Trophoblast cell (in vitro differentiated cells and primary cell): ENCODE data around the gene SEL1L.
A peak's percentile ranks its signal among the peaks of the same experiment; 100 is the strongest.

Source experiments
- DNase-seq, 2 donors: peaks; one replicate each; pipeline ENCODE4 v3.0.0-alpha.2; 2016
- H2AFZ ChIP-seq: 2 replicates; pipeline ENCODE4 v1.6.1; 2013; ENCODE audit warnings: low read length, moderate library complexity, mild to moderate bottlenecking; ENCODE audit not compliant: insufficient read depth, poor library complexity
- H2AK5ac ChIP-seq: 2 replicates; pipeline ENCODE4 v1.6.1; 2013; ENCODE audit warnings: mild to moderate bottlenecking, low read length
- H2BK120ac ChIP-seq: 2 replicates; pipeline ENCODE4 v1.6.1; 2013; ENCODE audit warnings: low read length, mild to moderate bottlenecking, moderate library complexity; ENCODE audit not compliant: insufficient read depth, poor library complexity
- H2BK12ac ChIP-seq: 2 replicates; pipeline ENCODE4 v1.6.1; 2013; ENCODE audit warnings: mild to moderate bottlenecking, low read length, moderate library complexity
- H2BK5ac ChIP-seq: 2 replicates; pipeline ENCODE4 v1.6.1; 2013; ENCODE audit warnings: low read length, low read depth, moderate library complexity, mild to moderate bottlenecking; ENCODE audit not compliant: poor library complexity
- H3K14ac ChIP-seq: 2 replicates; pipeline ENCODE4 v1.6.1; 2013; ENCODE audit warnings: mild to moderate bottlenecking, low read length
- H3K18ac ChIP-seq: 2 replicates; pipeline ENCODE4 v1.6.1; 2013; ENCODE audit warnings: mild to moderate bottlenecking, low read length
- H3K23ac ChIP-seq: 2 replicates; pipeline ENCODE4 v1.6.1; 2013; ENCODE audit warnings: low read length
- H3K27ac ChIP-seq: 2 replicates; pipeline ENCODE4 v1.5.1; 2013; ENCODE audit warnings: low read depth, mild to moderate bottlenecking, inconsistent platforms, low read length, moderate library complexity
- H3K27me3 ChIP-seq: 2 replicates; pipeline ENCODE4 v1.6.1; 2013; ENCODE audit warnings: inconsistent platforms, mild to moderate bottlenecking, low read length, moderate library complexity; ENCODE audit not compliant: insufficient read depth
- H3K36me3 ChIP-seq, 2 experiments: 1 replicate in 1 of 2; 2 replicates in 1 of 2; pipeline ENCODE4 v1.6.1; 2013; ENCODE audit warnings: low read length in 2 of 2, mild to moderate bottlenecking in 2 of 2, moderate library complexity in 1 of 2; ENCODE audit not compliant: insufficient read depth in 2 of 2, control insufficient read depth in 1 of 2
- H3K4ac ChIP-seq: 2 replicates; pipeline ENCODE4 v1.6.1; 2013; ENCODE audit warnings: low read depth, mild to moderate bottlenecking, low read length, moderate library complexity
- H3K4me1 ChIP-seq, 2 experiments: 1 replicate in 1 of 2; 2 replicates in 1 of 2; pipeline ENCODE4 v1.6.1; 2013; ENCODE audit warnings: low read length in 2 of 2, mild to moderate bottlenecking in 2 of 2, moderate library complexity in 1 of 2; ENCODE audit not compliant: insufficient read depth in 2 of 2, control insufficient read depth in 1 of 2
- H3K4me2 ChIP-seq: 2 replicates; pipeline ENCODE4 v1.6.1; 2013; ENCODE audit warnings: inconsistent platforms, mild to moderate bottlenecking, low read length, moderate library complexity
- H3K4me3 ChIP-seq: 2 replicates; pipeline ENCODE4 v1.5.1; 2013; ENCODE audit warnings: mild to moderate bottlenecking, low read depth, low read length, inconsistent platforms
- H3K79me1 ChIP-seq: one replicate; pipeline ENCODE4 v1.6.1; 2013; ENCODE audit warnings: low read length
- H3K79me2 ChIP-seq: 2 replicates; pipeline ENCODE4 v1.6.1; 2013; ENCODE audit warnings: low read length, mild to moderate bottlenecking; ENCODE audit not compliant: control insufficient read depth, insufficient read depth, poor library complexity
- H3K9ac ChIP-seq: 2 replicates; pipeline ENCODE4 v1.6.1; 2013; ENCODE audit warnings: mild to moderate bottlenecking, low read length
- H3K9me3 ChIP-seq: 2 replicates; pipeline ENCODE4 v1.6.1; 2013; ENCODE audit warnings: low read depth, mild to moderate bottlenecking, control low read depth, inconsistent platforms, low read length; ENCODE audit not compliant: insufficient read depth
- H4K12ac ChIP-seq: 2 replicates; pipeline ENCODE4 v1.6.1; 2013; ENCODE audit warnings: low read depth, mild to moderate bottlenecking, low read length, moderate library complexity
- H4K8ac ChIP-seq: 2 replicates; pipeline ENCODE4 v1.6.1; 2013; ENCODE audit warnings: low read depth, mild to moderate bottlenecking, low read length, moderate library complexity
- H4K91ac ChIP-seq: one replicate; pipeline ENCODE4 v1.6.1; 2013; ENCODE audit warnings: low read depth, mild to moderate bottlenecking, low read length, moderate library complexity
- WGBS: extraction: QIAGEN DNeasy Blood & Tissue Kit; methylation state at CpG from one replicate; pipeline ENCODE4 v1.1.7; 2013; ENCODE audit warnings: missing lambda C conversion rate; ENCODE audit not compliant: insufficient read length, insufficient coverage; ENCODE audit errors: extremely low coverage; 5-methylcytosine and 5-hydroxymethylcytosine counted together

SEL1L gene

GRCh38 chr14:81567302-81567701 is 33.6 kb upstream of the SEL1L start:
- no CpG with 5 or more reads among the region's 6 CpGs for WGBS
- no peaks in the 10 kb centered on the region for H3K4me1 ChIP-seq

GRCh38 chr14:81565441-81566290 is 32.0 kb upstream of the SEL1L start:
- H3K4me3 ChIP-seq: no peak overlapping the region
- H3K18ac ChIP-seq: no peak overlapping the region
- no peak overlapping the region for H3K23ac ChIP-seq
- H3K14ac ChIP-seq: no peak overlapping the region
- H4K91ac ChIP-seq: no peak overlapping the region
- no peaks in the 10 kb centered on the region for H3K9me3 ChIP-seq
- H3K9ac ChIP-seq: no peak overlapping the region
- no peaks in the 10 kb centered on the region for H3K36me3 ChIP-seq
- WGBS: no CpG with 5 or more reads among the region's 7 CpGs
- H3K79me1 ChIP-seq: no peaks in the 10 kb centered on the region
- no peak overlapping the region for H3K4ac ChIP-seq
- H2BK120ac ChIP-seq: no peak overlapping the region
- no peak overlapping the region for H3K27ac ChIP-seq
- H3K4me2 ChIP-seq: no peak overlapping the region
- no peak overlapping the region for H2AFZ ChIP-seq
- H2AK5ac ChIP-seq: no peak overlapping the region
- no peak overlapping the region for H4K12ac ChIP-seq
- no peaks in the 10 kb centered on the region for H3K79me2 ChIP-seq
- no peaks in the 10 kb centered on the region for H3K27me3 ChIP-seq
- H2BK5ac ChIP-seq: no peak overlapping the region
- H4K8ac ChIP-seq: no peak overlapping the region
- DNase-seq: peak in 1 of 2 donors; percentile 32
- H3K4me1 ChIP-seq: no peaks in the 10 kb centered on the region
- H2BK12ac ChIP-seq: no peak overlapping the region

More at GRCh38 chr14:81567302-81567701, 33.6 kb upstream of the SEL1L start:
- Histone ChIP-seq H2BK120ac (no peak overlapping the region), H3K14ac (no peak overlapping the region), H3K79me1 (no peaks in the 10 kb centered on the region), H3K4me2 (no peak overlapping the region), H2AFZ (no peak overlapping the region), H3K4me3 (no peak overlapping the region), H3K4ac (no peak overlapping the region), H3K9me3 (no peaks in the 10 kb centered on the region), H4K8ac (no peak overlapping the region), H3K27ac (no peak overlapping the region), H3K23ac (no peak overlapping the region), H4K91ac (no peak overlapping the region), H2AK5ac (no peak overlapping the region), H4K12ac (no peak overlapping the region), H3K36me3 (no peaks in the 10 kb centered on the region), H2BK5ac (no peak overlapping the region), H2BK12ac (no peak overlapping the region), H3K27me3 (no peaks in the 10 kb centered on the region), H3K79me2 (no peaks in the 10 kb centered on the region), H3K18ac (no peak overlapping the region), H3K9ac (peak overlapping the region; percentile 46)
- DNase-seq: no peak

GRCh38 chr14:81562818-81563217 is 29.2 kb upstream of the SEL1L start:
- no peak overlapping the region for H3K4ac ChIP-seq
- H2BK5ac ChIP-seq: no peak overlapping the region
- H2BK120ac ChIP-seq: no peak overlapping the region
- no peaks in the 10 kb centered on the region for H3K4me1 ChIP-seq
- H3K4me3 ChIP-seq: no peak overlapping the region
- no peak overlapping the region for H4K8ac ChIP-seq
- H3K4me2 ChIP-seq: no peak overlapping the region
- H2AK5ac ChIP-seq: no peak overlapping the region
- H3K18ac ChIP-seq: no peak overlapping the region
- H3K9me3 ChIP-seq: no peaks in the 10 kb centered on the region
- no peak overlapping the region for H2BK12ac ChIP-seq
- H2AFZ ChIP-seq: no peak overlapping the region
- no peak overlapping the region for H4K91ac ChIP-seq
- H3K79me2 ChIP-seq: no peaks in the 10 kb centered on the region
- no peak overlapping the region for H3K23ac ChIP-seq
- no peak overlapping the region for H4K12ac ChIP-seq
- H3K36me3 ChIP-seq: no peaks in the 10 kb centered on the region
- no peak overlapping the region for H3K14ac ChIP-seq
- WGBS: no CpG with 5 or more reads among the region's 2 CpGs
- H3K79me1 ChIP-seq: no peaks in the 10 kb centered on the region
- no peaks in the 10 kb centered on the region for H3K27me3 ChIP-seq
- H3K9ac ChIP-seq: no peak overlapping the region
- no peak overlapping the region for H3K27ac ChIP-seq
- DNase-seq: no peak

- no CpG with 5 or more reads among the region's 10 CpGs for WGBS
- Histone ChIP-seq H4K8ac (no peak overlapping the region), H3K18ac (no peak overlapping the region), H3K27ac (no peak overlapping the region), H3K14ac (no peak overlapping the region), H2AK5ac (no peak overlapping the region), H3K27me3 (no peaks in the 10 kb centered on the region), H2BK120ac (no peak overlapping the region), H2AFZ (no peak overlapping the region), H3K36me3 (no peaks in the 10 kb centered on the region), H3K4me2 (no peak overlapping the region), H3K9me3 (no peaks in the 10 kb centered on the region), H3K9ac (no peak overlapping the region), H4K91ac (no peak overlapping the region), H4K12ac (no peak overlapping the region), H3K23ac (no peak overlapping the region), H2BK12ac (no peak overlapping the region), H3K79me2 (no peaks in the 10 kb centered on the region), H3K79me1 (no peaks in the 10 kb centered on the region), H2BK5ac (no peak overlapping the region), H3K4me3 (no peak overlapping the region), H3K4ac (no peak overlapping the region), H3K4me1 (no peaks in the 10 kb centered on the region)
- no peak for DNase-seq
Measured at GRCh38 chr14:81561084-81561775, 27.6 kb upstream of the SEL1L start.
